RCC 7860 (cell line): ENCODE results near the gene DBI.
A peak's percentile ranks its signal among the peaks of the same experiment; 100 is the strongest.
"Not testable (repeated sequence)": the region's sequence is repeated elsewhere in the genome, so short reads cannot be mapped to it uniquely, and the experiment has no call there.

Source experiments
- DNase-seq: peaks from one replicate; pipeline ENCODE4 v3.0.0-alpha.2; 2015; ENCODE audit warnings: low spot score
- FAIRE-seq: peaks from 2 replicates; lab custom pipeline; 2012; peaks lifted over from hg19 to GRCh38; lab: Jason Lieb, UNC

The DBI gene

DNA sequence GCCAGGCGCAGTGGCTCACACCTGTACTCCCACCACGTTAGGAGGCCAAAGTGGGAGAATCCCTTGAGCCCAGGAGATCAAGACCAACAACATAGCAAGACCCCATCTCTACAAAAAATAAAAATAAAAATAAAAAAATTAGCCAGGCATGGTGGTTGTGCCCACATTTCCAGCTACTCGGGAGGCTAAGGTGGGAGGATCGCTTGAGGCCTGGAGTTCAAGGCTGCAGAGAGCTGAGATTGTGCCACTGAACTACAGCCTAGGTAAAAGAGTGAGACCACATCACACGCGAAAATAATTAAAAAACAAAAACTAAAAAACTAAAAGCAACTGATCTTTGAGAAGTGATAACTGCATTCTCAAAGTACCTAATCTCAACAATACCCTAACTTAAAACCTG, 2.0 kb upstream of the DBI start:
- FAIRE-seq (no peak), DNase-seq (no peak)

DNA sequence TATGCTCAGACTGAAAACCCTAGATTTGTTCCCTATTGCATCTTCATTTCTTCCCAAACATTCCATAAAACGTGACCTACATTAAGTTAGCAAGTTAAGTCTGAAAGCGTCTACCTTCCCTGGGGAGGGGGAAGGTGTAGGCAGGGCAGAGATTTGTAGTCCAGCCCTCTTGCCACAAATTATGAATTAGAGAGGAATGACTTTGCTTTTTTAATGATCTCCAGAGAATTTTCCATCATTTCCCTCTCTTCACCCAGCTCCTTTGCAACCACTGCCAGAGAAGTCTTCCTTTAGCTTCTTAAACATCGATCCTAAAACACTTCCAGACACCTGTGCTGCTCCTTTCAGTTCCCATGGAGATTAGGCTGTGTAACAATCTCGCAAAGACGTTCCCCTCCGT, 1.3 kb upstream of the DBI start:
- DNase-seq (no peak), FAIRE-seq (no peak)

DNA sequence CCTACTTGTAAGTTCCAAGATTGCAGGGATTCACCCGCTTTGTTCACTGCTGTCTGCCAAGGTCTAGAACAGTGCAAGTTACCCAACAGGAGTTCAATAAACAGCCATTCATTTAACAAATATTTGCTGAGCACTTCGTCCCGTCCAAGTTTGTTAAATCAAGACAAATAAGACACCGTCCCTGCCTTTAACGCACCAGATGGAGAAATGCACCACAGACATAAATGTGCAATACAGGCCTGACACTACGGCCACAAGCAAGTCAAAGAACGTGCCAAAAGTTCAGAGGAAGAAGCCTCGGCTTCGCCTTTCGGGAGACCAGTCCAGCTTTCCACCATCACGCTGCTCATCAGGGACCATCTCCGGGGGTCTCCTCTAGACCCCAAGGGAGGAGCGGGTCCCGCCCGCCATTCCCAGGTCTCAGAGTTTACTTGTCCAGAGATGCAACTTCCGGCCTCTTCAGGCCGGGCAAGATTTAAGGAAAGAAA, 572 bp upstream of the DBI start:
- FAIRE-seq: no peak
- no peak for DNase-seq

DNA sequence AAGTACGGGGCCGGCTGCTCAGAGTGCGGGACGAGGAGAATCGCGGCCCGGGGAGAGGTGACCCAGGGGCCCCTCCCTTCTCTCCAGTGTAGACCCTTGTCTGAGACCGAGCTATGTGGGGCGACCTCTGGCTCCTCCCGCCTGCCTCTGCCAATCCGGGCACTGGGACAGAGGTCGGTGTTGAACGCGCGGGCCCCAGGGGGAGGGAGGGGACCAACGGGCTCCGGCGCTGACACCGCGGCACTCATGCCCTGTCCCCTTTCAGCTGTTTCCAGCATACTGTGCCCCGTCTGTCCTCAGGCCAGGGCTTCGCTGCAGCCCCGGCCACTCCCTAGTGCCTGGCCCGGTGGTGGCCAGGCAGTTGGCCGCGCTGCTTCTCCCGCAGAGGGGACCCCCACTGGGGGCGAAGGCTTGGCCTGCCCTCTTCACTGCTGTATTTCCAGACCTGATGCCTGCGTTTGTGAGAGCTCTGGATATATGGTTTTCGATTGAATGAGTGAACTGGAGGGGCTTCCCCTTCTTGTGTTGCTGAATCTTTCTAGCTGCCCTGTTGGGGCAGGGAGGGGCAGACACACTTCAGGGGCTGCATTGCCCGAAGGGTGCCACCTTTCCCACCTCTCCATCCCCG, 809 bp downstream of the DBI start:
- no peak for FAIRE-seq
- DNase-seq: peak; percentile 39

DNA sequence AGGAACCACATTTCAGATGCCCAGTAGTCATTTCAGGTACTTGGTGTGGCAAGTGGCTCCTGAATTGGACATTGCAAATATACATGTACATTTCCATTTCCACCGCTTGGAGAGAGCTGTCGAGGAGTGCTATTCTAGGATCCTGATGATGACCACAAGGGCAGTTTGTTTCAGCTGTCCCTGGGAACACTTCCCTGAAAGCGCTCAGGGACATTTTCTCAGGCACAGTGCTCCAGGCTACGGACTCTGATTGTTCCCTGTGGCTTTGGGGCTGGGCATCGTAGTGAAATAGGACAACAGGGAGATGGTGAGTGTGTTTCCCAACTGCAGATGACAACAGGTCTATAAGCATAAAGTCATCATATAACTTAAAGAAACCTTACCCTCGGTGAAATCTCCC, 3.1 kb downstream of the DBI start:
- FAIRE-seq (no peak), DNase-seq (no peak)

DNA sequence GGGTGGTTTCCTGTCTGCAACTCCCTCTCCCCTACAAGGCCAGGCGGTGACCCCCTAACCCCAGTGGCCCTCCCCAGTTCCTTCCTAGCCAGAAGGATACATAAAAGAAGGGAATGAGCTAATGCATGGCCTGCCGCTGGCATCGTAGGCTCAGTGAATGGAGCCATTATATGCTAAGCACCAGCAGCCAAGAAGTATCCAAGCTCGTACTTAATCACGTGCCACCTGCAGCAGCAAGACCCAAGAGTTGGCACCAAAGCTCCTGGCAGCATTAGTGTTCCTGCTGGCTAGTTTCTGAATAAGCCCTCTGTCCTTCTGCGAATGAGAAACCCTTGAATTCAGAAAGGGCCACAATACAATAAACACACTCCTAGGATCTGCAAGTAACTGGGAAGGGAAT, 4.3 kb downstream of the DBI start:
- no peak for FAIRE-seq

DNA sequence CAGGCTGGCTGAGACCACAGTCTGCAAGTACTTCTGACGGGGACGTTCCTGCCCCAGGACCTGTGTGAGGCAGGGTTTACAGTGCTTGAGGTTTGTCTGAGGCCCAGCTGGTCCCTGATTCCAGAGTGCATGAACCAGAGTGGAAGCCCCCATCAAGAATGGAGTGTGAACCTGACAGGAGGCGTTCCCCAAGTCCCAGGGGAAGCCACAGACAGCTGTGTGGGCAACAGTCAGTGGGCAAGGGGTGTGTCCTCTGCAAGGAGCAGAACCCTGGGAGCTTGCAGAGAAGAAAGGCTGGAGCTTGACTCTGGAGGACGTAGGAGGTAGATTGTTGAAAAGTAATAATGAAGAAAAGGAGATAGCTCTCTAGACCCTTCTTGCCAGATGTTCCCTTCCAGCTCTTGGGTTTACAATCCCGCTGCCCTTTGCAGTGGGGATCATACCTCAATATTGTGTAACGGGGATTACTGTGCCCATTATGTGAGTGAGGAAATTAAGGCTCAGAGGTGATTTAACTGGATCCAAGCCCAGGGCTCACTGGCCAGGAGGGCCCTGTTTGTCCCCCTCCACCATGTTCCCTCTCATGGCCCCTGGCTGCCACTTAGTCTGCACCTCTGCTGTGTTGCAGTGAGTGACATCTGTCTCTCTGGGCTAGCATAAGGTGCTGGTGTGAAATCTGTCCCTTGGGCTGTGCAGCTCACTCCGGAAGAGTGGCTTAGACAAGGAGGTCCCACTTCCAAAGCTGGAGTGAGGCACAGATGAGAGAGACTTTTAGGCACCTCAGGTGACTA, 6.2 kb downstream of the DBI start:
- DNase-seq (no peak), FAIRE-seq (no peak)

More for the DNA sequence above, 4.3 kb downstream of the DBI start:
- no peak for DNase-seq

DNA sequence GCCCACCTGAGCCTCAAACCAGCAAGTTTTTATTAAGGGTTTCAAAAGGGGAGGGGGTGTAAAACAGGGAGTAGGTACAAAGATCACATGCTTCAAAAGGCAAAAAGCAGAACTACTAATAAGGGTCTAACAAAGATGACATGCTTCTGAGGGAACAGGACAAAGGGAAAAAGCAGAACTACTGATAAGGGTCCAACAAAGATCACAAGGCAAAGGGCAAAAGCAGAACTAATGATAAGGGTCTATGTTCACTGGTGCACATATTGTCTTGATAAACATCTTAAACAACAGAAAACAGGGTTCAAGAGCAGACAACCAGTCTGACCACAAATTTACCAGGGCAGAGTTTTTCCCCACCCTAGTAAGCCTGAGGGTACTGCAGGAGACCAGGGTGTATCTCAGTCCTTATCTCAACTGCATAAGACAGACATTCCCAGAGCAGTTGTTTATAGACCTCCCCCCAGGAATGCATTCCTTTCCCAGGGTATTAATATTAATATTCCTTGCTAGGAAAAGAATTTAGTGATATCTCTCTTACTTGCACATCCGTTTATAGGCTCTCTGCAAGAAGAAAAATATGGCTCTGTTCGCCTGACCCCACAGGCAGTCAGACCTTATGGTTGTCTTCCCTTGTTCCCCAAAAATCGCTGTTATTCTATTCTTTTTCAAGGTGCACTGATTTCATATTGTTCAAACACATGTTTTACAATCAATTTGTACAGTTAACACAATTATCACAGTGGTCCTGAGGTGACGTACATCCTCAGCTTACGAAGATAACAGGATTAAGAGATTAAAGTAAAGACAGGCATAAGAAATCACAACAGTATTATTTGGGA, 7.3 kb downstream of the DBI start:
- not testable (repeated sequence) for FAIRE-seq, DNase-seq

DNA sequence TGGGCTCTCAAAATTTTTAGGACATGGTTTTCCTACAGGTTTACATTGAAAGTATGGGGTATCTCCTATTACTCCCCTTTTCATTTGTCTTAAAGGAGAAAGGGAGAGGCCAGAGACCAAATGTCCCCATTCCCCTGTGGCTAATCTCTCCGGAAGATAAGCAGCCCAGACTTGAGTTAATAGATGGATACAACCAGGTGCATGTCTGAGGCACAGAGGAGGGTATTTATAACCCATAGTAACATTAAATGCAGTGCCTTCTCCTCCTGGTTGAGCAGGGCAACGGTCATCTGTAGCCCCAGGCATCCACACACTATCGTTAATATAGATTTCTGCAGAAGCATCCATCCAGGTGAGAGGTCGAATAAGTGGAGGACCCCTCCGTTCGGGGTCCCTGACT, 9.6 kb downstream of the DBI start:
- not testable (repeated sequence) for DNase-seq, FAIRE-seq

DNA sequence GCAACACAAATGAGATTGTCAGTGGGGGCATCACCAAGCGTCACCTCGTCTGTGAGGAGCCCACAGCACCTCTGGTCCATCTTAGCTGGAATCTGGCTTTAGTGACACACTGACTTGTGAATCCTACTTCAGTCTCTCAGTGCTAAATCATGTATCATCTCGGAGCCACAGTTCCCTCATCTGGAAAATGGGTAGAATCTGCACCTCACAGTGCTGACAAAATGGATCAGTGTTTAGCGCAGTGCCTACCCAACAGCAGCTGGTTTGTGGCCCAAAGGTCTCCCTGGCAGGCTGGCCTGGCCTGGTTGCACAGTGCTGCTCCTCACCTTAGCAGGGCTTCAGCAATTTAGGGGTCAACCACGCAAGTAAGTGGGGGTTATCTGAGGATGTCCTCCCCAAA, 10.0 kb downstream of the DBI start:
- no peak for FAIRE-seq
- no peak for DNase-seq

DNA sequence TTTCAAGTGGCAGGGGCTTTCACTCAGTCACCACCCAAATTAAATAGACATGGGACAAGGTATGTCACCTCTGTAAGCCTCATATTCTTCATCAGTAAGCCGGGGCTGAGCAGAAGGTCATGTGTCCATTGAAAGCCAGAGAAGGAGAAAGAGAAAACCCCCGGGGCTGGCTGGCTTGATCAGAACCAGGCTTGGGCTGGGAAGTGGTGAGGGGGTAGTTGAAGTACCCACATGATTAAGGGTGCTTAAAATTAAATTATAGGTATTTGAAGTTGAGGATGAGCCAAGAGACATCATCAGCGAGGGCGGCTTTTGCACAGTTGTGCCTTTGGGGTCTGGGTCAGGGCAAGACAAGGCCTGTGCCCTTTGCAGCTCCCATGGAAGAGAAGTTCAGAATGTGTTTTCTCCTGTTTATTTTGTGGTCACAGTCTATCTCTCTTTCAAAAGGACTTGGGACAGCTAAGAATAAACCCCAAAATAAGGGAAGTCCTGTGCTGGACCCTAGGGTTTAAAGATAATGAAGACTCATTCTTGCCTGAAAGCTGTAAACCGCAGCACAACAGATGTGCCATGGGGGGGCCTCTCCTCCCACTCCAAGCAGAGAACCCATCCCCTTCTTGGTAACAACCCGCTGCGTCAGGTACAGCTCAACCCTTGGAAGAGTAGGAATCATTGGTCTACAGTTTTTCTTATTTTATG, 10.7 kb downstream of the DBI start:
- FAIRE-seq (no peak), DNase-seq (no peak)

DNA sequence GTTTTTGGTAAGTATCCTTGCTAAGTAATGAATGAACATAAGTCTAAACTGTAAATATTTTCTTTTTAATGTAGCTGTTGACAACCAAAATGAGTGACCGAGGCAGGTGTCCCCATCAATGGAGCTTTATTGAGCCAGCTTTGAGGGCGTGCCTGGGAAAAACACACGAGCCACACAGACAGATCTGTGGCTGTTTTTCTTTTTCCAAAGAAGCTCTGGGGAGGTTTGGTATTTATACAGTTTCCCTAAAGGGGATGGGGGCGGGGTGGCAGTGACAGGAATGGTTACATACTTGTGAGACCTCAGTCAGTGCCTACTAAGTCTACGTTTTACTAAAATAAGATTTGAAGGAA, 11.2 kb downstream of the DBI start:
- no peak for FAIRE-seq

DNA sequence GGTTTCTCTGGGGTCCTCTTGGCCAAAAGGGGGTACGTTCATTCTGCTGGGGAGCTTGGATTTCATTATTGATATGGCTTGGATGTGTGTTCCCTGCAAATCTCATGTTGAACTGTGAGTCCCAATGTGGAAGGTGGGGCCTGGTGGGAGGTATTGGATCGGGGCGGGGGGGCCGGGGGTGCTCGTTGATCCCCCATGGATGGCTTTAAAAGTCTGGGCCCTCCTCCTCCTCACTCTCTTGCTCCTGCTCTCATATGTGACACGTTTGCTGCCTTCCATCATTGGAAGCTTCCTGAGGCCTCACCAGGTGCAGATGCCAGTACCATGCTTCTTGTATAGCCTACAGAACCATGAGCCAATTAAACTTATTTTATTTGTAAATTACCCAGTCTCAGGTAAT, 11.8 kb downstream of the DBI start:
- FAIRE-seq: no peak
- no peak for DNase-seq

More for the DNA sequence above, 11.2 kb downstream of the DBI start:
- DNase-seq: no peak

DNA sequence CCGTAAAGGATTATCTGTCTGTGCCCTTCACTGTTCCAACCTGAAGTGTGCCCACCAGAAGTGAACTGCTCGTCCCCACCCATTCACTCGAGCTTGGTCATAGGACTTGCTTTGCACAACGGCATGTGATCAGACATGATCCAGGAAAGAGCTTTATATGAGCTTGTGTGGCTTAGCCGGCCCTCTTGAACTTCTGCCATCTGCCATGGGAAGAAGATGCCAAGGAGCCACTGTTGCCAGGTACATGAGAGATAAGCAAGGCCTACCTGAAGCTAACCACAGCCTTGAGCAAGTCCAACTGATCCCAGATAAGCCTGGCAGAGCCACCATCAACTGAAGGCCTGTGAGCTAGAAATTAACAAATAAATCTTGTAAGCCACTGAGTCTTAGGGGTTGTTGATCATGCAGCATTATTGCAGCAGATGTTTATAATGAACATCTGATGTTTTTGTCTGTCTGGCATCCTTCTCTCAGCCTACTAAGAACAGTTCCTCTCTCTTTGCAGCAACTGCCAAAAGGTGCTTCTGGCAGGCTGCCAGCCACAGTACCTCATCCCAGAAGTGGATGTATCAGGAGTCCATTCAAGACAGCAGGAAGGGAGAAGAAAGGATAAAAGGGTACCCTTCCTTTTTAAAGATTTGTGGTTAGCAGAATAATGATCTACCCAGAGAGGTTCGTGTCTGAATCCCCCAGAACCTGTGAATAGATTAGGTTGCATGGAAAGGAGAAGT, 16.8 kb downstream of the DBI start:
- DNase-seq: no peak
- no peak for FAIRE-seq

DNA sequence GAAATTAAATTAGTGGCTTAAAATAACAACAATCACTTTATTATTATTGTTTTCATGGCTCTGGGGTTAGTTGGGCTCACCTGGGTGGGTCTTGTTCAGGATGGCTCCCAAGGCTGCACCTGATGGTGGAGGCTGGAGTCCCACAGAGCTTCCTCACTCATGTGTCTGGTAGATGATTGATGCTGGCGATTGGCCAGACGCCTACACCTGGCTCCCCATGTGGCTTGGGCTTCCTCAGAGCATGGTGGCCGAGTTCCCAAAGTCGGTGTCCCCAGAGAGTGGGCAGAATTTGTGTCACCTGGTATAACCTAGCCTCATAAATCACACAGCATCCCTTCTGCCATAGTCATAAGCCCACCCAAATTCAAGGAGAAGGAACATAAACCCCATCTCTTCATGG, 18.2 kb downstream of the DBI start:
- FAIRE-seq (no peak), DNase-seq (no peak)

DNA sequence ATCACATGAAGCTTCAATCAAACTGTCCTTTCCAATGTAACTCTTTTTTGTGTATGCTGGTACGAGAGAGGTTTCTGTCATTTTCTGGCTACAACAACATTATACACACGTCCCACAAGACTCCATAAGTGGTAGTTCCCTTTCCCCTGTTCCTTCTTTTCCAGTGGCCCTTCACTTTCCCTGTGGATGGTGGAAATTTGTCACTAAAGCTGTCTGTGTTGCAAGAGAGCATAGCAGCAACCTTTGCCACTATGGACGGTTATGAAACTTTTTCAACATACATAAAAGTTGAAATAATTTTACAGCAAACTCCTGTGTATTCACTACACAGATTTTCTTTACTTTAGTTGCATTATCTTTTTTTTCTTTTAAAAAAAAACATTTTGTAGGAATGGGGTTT, 18.7 kb downstream of the DBI start:
- DNase-seq: no peak
- no peak for FAIRE-seq

DNA sequence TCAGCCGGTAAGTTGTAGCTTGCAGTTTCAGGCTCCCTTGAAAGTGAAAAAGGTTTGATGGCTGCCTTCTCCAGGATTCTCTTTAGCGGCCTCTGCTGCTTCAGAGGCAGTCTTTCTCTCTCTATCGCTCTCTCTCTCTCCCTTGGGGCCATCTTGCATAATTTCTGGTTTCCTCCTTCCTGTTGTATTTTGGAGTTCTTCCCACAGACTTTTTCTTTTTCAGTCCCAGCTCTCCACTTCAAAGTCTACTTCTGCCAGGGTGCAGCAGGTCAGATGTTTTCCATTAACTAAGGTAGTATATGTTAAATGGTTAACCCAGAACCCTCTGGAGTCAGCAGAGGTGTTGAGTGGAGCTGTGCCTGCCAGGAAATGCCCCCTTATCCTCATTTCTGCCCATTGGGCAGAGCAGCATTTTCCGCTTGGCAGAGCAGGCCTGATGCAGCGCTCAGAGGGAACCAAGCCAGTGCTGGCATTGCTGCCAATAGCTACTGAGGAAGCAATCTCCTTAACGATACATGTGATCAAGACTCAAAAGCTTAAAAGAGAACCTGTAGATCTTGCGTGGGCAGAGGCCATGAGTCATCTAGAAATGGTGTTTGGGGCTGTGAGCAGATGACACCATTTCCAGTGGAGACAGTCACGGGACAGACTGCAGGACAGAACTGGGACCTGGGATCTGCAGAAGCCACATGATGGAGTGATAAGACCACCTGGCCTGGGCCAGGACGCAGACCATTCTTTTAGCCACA, 20.8 kb downstream of the DBI start:
- DNase-seq: peak; percentile 86
- peak; percentile 98 for FAIRE-seq

DNA sequence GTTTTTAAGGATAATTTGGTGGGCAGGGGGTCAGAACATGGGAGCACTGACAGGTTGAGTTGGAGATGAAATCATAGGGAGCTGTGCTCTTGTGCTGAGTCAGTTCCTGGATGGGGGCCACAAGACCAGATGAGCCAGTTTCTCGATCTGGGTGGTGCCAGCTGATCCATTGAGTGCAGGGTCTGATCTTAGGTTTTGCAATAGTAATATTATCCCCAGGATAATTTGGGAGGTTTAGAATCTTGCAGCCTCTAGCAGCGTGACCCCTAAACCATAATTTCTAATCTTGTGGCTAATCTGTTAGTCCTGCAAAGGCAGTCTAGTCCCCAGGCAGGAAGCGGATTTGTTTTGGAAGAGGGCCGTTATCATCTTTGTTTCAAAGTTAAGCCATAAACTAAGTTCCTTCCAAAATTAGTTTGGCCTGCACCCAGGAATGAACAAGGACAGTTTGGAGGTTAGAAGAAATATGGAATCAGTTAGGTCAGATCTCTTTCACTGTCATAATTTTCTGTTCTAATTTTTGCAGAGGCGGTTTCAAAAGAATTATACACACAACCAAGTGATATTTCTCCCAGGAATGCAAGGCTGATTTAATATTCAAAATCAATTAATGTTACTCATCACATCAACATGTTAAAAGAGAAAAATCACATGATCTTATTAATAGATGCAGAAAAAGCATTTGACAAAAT, 23.0 kb downstream of the DBI start:
- FAIRE-seq: peak; percentile 69
- peak; percentile 23 for DNase-seq
